ENCODE data around the gene MAML3.

MAML3 gene

GRCh38 chr4:139768896-139769295 is 385.1 kb downstream of the MAML3 start:
- TF ChIP-seq CTCF (IDR thresholded peaks at IDR 0.05; ENCODE audit: low read length) = no peak
- no peak for TF ChIP-seq EZH2 (IDR thresholded peaks at IDR 0.05; ENCODE audit: borderline replicate concordance, low read length)
- Histone ChIP-seq H3K27me3 (ENCODE audit: insufficient read depth, low read length) (no peaks in the 10 kb centered on the region), H3F3A (ENCODE audit: insufficient read depth, low read length) (no peaks in the 10 kb centered on the region), H3K4me3 (ENCODE audit: low read depth, low read length, poor library complexity, severe bottlenecking) (no peak overlapping the region), H3K36me3 (ENCODE audit: insufficient read depth, low read length) (no peaks in the 10 kb centered on the region), H3K9ac (ENCODE audit: low read length) (no peak overlapping the region), H4K20me1 (ENCODE audit: insufficient read depth, low read length) (no peaks in the 10 kb centered on the region), H3K79me2 (ENCODE audit: insufficient read depth, low read length) (no peaks in the 10 kb centered on the region), H2AFZ (ENCODE audit: low read length) (no peak overlapping the region), H3K4me1 (ENCODE audit: insufficient read depth, low read length, severe bottlenecking) (peaks cover 2% of the 10 kb centered on the region), H3K9me3 (ENCODE audit: low read length) (no peaks in the 10 kb centered on the region), H3K9me2 (ENCODE audit: low read depth, low read length) (no peaks in the 10 kb centered on the region), H3K4me2 (ENCODE audit: low read length) (no peak overlapping the region), H3K27ac (ENCODE audit: low read depth, low read length, poor library complexity, severe bottlenecking) (no peak overlapping the region)

- Histone ChIP-seq H3K9me2 (ENCODE audit: low read depth, low read length) (no peaks in the 10 kb centered on the region), H3K27ac (ENCODE audit: low read depth, low read length, poor library complexity, severe bottlenecking) (no peak overlapping the region), H3K79me2 (ENCODE audit: insufficient read depth, low read length) (no peaks in the 10 kb centered on the region), H3K4me3 (ENCODE audit: low read depth, low read length, poor library complexity, severe bottlenecking) (no peak overlapping the region), H4K20me1 (ENCODE audit: insufficient read depth, low read length) (no peaks in the 10 kb centered on the region), H3K27me3 (ENCODE audit: insufficient read depth, low read length) (no peaks in the 10 kb centered on the region), H2AFZ (ENCODE audit: low read length) (no peak overlapping the region), H3K4me1 (ENCODE audit: insufficient read depth, low read length, severe bottlenecking) (peaks cover 8% of the 10 kb centered on the region), H3K9me3 (ENCODE audit: low read length) (no peaks in the 10 kb centered on the region), H3K4me2 (ENCODE audit: low read length) (no peak overlapping the region), H3K36me3 (ENCODE audit: insufficient read depth, low read length) (no peaks in the 10 kb centered on the region), H3K9ac (ENCODE audit: low read length) (no peak overlapping the region), H3F3A (ENCODE audit: insufficient read depth, low read length) (no peaks in the 10 kb centered on the region)
- no peak for TF ChIP-seq CTCF (IDR thresholded peaks at IDR 0.05; ENCODE audit: low read length)
- TF ChIP-seq EZH2 (IDR thresholded peaks at IDR 0.05; ENCODE audit: borderline replicate concordance, low read length) = no peak
Measured at GRCh38 chr4:139768366-139768765, 385.6 kb downstream of the MAML3 start.

- Histone ChIP-seq H3K27me3 (ENCODE audit: insufficient read depth, low read length) (no peaks in the 10 kb centered on the region), H3K36me3 (ENCODE audit: insufficient read depth, low read length) (no peaks in the 10 kb centered on the region), H3K27ac (ENCODE audit: low read depth, low read length, poor library complexity, severe bottlenecking) (no peak overlapping the region), H3K4me2 (ENCODE audit: low read length) (no peak overlapping the region), H3K9me2 (ENCODE audit: low read depth, low read length) (no peaks in the 10 kb centered on the region), H3K79me2 (ENCODE audit: insufficient read depth, low read length) (no peaks in the 10 kb centered on the region), H3K9ac (ENCODE audit: low read length) (no peak overlapping the region), H2AFZ (ENCODE audit: low read length) (no peak overlapping the region), H3K4me1 (ENCODE audit: insufficient read depth, low read length, severe bottlenecking) (peaks cover 8% of the 10 kb centered on the region), H3F3A (ENCODE audit: insufficient read depth, low read length) (no peaks in the 10 kb centered on the region), H4K20me1 (ENCODE audit: insufficient read depth, low read length) (no peaks in the 10 kb centered on the region), H3K9me3 (ENCODE audit: low read length) (no peaks in the 10 kb centered on the region), H3K4me3 (ENCODE audit: low read depth, low read length, poor library complexity, severe bottlenecking) (no peak overlapping the region)
- TF ChIP-seq CTCF (IDR thresholded peaks at IDR 0.05; ENCODE audit: low read length) (no peak), EZH2 (IDR thresholded peaks at IDR 0.05; ENCODE audit: borderline replicate concordance, low read length) (no peak)
Measured at GRCh38 chr4:139767585-139767984, 386.4 kb downstream of the MAML3 start.
